GM21528 (cell line): ENCODE data around the gene PLCL2.
"Not testable (repeated sequence)": the region's sequence is repeated elsewhere in the genome, so short reads cannot be mapped to it uniquely, and the experiment has no call there.

Experiments used
- ATAC-seq: cut with Tn5 transposase; IDR thresholded peaks from one replicate; pipeline ENCODE4 v1.9.1; 2021; ENCODE audit warnings: mild to moderate bottlenecking, moderate library complexity; ENCODE audit not compliant: unreplicated experiment, low FRiP score

The PLCL2 gene

GRCh38 chr3:17103579-17103978, 218.8 kb downstream of the PLCL2 start:
- no peak for ATAC-seq

GRCh38 chr3:17106801-17107200, 222.0 kb downstream of the PLCL2 start:
- ATAC-seq, result not testable (repeated sequence)

- no peak for ATAC-seq
Observed at GRCh38 chr3:17110660-17111396, 226.1 kb downstream of the PLCL2 start.

GRCh38 chr3:17111586-17111985, 226.8 kb downstream of the PLCL2 start:
- no peak for ATAC-seq

- ATAC-seq, result no peak
Observed at GRCh38 chr3:17115186-17115585, 230.4 kb downstream of the PLCL2 start.

- ATAC-seq, result no peak
Observed at GRCh38 chr3:17116007-17116600, 231.3 kb downstream of the PLCL2 start.

- ATAC-seq, result no peak
Observed at GRCh38 chr3:17118771-17119170, 234.0 kb downstream of the PLCL2 start.

GRCh38 chr3:17119201-17120072, 234.7 kb downstream of the PLCL2 start:
- no peak for ATAC-seq

- ATAC-seq, result no peak
Observed at GRCh38 chr3:17120115-17120514, 235.4 kb downstream of the PLCL2 start.

- no peak for ATAC-seq
Observed at GRCh38 chr3:17121336-17121735, 236.6 kb downstream of the PLCL2 start.

- no peak for ATAC-seq
Observed at GRCh38 chr3:17122758-17123157, 238.0 kb downstream of the PLCL2 start.

- ATAC-seq, result no peak
Observed at GRCh38 chr3:17125738-17126442, 241.1 kb downstream of the PLCL2 start.

GRCh38 chr3:17128671-17129070, 243.9 kb downstream of the PLCL2 start:
- ATAC-seq, result not testable (repeated sequence)

GRCh38 chr3:17129556-17129955, 244.8 kb downstream of the PLCL2 start:
- no peak for ATAC-seq

GRCh38 chr3:17130956-17131355, 246.2 kb downstream of the PLCL2 start:
- ATAC-seq, result no peak

GRCh38 chr3:17132286-17133115, 247.7 kb downstream of the PLCL2 start:
- ATAC-seq, result no peak

GRCh38 chr3:17133632-17134545, 249.1 kb downstream of the PLCL2 start:
- no peak for ATAC-seq

GRCh38 chr3:17135696-17136095, 250.9 kb downstream of the PLCL2 start:
- no peak for ATAC-seq
